GM19468 (cell line): ENCODE measurements around the gene MYH16.
"Not testable (repeated sequence)": the region's sequence is repeated elsewhere in the genome, so short reads cannot be mapped to it uniquely, and the experiment has no call there.

Experiments used
- ATAC-seq: cut with Tn5 transposase; IDR thresholded peaks from one replicate; pipeline ENCODE4 v1.9.1; 2021; ENCODE audit warnings: mild to moderate bottlenecking, moderate library complexity, moderate number of reproducible peaks; ENCODE audit not compliant: unreplicated experiment; ENCODE audit errors: extremely low read depth

The MYH16 gene

GRCh38 chr7:99272476-99273045, at the start of gene MYH16:
MYH16 (plus strand) TSS chr7:99272839.
- ATAC-seq, result no peak

- ATAC-seq, result not testable (repeated sequence)
Measured at GRCh38 chr7:99224263-99224898, 48.3 kb upstream of the MYH16 start.

DNA sequence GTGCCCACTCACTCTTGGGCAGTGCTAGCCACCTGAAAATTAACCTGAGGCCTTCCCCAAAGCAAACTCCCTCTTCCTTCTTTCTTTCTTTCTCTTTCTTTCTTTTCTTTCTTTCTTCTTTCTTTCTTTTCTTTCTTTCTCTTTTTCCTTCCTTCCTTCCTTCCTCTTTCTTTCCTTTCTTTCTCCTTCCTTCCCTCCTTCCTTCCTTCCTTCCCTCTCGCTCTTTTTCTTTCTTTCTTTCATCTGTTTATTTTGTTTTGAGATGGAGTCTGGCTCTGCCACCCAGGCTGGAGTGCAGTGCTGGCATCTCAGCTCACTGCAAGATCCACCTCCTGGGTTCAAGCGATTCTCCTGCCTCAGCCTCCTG, 47.8 kb upstream of the MYH16 start:
- ATAC-seq, result no peak

DNA sequence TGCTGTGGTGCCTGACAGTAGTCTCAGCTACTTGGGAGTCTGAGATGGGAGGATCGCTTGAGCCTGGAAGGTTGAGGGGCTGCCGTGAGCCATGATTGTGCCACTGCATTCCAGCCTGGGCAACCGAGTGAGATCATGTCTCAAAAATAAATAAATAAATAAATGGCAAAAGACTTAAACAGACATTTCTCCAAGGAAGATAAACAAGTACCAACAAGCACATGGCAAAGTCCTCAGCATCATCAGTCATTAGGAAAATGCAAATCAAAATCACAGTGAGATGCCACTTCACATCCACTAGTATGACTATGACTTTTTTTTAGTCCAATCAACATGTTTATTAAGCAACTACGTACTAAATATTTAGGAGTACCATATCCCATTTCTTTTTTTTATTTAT, 43.4 kb upstream of the MYH16 start:
- ATAC-seq, result no peak

GRCh38 chr7:99232082-99232770, 40.4 kb upstream of the MYH16 start:
- ATAC-seq, result no peak

DNA sequence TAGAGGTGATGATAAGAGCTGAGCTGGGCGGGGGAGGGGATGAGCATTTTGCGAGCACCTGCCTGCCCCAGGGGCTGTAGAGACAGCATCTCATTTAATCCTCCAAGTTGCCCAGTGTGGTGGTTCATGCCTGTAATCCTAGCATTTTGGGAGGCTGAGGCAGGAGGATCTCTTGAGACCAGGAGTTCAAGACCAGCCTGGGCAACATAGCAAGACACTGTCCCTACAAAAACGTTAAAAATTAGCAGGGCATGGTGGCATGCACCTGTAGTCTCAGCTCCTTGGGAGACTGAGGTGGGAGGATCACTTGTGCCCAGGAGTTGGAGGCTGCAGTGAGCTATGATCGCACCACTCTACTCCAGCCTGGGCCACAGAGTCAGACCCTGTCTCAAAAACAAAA, 39.7 kb upstream of the MYH16 start:
- not testable (repeated sequence) for ATAC-seq

- ATAC-seq, result no peak
Measured at GRCh38 chr7:99234185-99234584, 38.5 kb upstream of the MYH16 start.

GRCh38 chr7:99235925-99236324, 36.7 kb upstream of the MYH16 start:
- ATAC-seq, result no peak

DNA sequence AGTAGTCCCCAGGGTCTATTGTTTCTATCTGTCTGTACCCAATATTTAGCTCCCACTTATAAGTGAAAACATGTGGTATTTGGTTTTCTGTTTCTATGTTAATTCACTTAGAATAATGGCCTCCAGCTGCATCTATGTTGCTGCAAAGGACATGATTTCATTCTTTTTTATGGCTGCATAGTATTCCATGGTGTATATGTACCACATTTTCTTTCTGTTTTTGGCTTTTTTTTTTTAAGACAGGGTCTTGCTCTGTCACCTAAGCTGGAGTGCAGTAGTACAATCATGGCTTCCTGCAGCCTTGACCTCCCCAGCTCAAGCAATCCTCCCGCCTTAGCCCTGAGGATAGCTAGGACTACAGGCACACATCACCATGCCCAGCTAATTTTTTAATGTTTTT, 34.8 kb upstream of the MYH16 start:
- not testable (repeated sequence) for ATAC-seq

DNA sequence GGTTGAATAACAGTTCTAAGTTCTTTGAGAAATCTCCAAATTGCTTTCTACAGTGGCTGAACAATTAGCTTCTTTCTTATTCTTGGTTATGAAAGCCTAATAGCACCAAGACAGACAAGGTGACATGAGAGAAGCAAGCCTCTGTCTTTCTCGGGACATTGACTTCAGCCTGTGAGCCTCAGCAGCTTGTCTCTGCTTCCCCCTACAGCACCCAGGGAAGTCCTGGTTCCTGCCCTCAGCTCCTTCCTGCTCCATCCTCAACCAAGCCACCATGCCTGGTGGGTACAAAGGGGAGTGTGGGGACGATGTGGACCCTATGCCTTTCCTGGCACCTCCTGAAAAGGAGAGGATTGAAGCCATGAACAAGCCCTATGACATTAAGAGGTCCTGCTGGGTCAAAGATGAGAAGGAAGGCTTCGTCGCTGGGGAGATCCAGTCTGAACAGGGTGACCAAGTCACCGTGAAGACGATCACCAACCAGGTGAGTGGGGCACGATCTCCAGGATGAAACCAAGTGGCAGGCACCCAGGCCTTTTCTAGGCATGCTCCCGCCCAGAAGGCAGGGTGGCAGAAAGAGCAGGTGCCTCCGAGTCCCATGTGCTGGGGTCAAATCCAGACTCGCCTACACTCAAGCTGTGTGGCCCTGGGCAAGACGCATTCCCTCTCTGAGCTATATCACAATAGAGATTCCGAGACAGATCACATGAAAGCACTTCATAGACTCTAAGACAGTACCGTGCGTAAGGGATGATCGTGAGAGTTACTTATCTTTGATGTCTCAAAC, 33.9 kb upstream of the MYH16 start:
- no peak for ATAC-seq

GRCh38 chr7:99242682-99243081, 30.0 kb upstream of the MYH16 start:
- no peak for ATAC-seq

DNA sequence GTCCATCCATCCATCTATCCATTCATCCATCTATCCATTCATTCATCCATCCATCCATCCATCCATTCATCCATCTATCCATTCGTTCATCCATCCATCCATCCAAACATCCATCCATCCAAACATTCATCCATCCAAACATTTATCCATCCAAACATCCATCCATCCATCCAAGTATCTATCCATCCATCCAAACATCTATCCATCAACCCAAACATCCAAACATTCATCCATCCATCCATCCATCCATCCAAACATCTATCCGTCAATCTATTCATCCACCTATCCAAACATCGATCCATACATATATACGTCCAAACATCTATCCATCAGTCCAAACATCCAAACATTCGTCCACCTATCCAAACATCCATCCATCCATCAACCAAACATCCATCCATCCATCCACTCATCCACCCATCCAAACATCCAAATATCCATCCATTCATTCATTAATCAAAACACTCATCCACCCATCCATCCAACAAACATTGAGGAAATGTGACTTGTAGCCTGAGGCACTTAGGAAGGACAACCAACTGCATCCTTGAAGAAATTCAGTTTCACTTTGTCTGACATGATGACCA, 28.8 kb upstream of the MYH16 start:
- no peak for ATAC-seq

GRCh38 chr7:99244939-99245338, 27.7 kb upstream of the MYH16 start:
- no peak for ATAC-seq

GRCh38 chr7:99248391-99249095, 24.1 kb upstream of the MYH16 start:
- ATAC-seq, result no peak

DNA sequence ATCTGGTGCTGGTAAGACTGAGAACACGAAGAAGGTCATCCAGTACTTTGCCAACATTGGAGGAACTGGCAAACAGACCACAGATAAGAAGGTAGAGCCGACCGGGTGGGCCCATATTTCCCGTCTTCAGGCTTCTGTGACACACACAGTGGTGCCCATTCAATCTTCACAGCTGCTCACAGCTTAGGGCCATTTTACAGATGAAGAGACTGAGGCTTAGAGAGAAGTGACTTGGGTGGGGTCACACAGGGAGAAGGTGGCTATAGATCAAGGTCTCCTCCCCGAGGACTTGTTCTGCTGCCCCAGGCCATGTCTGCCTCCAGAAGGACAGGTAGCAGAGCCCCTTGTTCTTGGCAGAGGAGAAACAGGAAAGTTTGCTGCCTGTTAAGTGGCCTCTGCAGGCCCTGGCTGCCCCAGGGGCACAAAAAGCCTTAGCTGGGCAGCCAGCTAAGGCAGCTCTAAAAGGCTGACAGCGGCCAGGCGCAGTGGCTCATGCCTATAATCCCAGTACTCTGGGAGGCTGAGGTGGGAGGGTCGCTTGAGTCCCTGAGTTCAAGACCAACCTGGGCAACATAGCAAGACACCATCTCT, 22.6 kb upstream of the MYH16 start:
- no peak for ATAC-seq

DNA sequence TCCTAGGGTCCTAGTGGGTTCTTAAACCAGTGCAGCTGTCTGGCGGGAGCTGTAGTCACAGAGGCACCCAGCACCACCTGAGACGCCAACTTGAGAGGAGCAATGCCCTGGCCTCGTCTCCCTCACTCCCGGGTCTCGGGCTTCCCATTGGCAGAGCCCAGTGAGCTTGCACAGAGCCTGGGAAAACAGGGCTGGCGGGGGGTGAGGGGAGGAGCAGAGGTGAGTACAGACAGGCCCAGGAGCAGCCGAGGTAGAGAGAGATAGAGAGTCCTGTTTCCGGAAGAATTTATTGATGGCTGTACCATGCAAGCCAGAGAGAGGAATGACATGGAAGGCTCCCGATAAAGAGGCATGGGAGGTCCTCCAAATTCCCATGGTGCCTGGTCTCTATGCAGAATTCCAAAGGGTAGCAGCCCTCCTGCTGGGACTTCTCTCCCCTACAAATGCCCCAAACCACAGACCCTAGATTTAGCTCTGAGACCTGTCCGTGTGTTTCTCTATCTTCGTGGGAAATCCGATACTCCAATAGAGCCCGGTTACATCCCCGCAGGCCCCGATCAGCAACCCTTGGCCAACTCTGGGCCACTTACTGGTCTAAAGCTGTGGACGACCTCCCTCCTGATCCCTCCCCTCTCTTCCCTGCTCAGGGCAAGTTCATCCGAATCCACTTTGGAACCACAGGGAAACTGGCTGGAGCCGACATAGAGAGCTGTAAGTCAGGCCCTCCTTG, 20.3 kb upstream of the MYH16 start:
- ATAC-seq, result no peak

DNA sequence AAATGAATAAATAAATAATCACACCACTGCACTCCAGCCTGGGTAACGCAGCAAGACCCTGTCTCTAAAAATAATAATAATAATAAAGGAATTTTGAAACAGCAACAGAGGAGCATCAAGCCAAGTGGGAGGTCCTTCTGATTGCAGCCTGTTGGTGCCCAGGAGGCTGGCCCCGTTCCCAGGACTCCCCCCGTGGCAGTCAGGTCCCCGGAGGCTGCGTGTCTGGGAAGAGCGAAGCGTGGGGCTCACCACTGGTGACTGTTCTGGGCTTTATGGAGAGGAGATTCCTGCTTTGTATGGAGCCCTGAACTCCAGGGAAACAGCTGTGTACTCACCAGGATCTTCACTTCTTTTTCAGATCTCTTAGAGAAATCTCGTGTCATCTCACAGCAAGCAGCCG, 19.3 kb upstream of the MYH16 start:
- no peak for ATAC-seq

- ATAC-seq, result no peak
Measured at GRCh38 chr7:99254390-99254789, 18.2 kb upstream of the MYH16 start.

- no peak for ATAC-seq
Measured at GRCh38 chr7:99255463-99255862, 17.2 kb upstream of the MYH16 start.
